ENCODE data around the gene CEP19.
A peak's percentile ranks its signal among the peaks of the same experiment; 100 is the strongest.

Gene CEP19

GRCh38 chr3:196707566-196707965, 4.5 kb downstream of the CEP19 start:
- no peak for DNase-seq

GRCh38 chr3:196706731-196707130, 5.3 kb downstream of the CEP19 start:
- no peak for DNase-seq

GRCh38 chr3:196706327-196706726, 5.7 kb downstream of the CEP19 start:
- no peak for DNase-seq

- no peak for DNase-seq
Measured at GRCh38 chr3:196700801-196701200, 11.2 kb downstream of the CEP19 start.

GRCh38 chr3:196699749-196700148, 12.3 kb downstream of the CEP19 start:
- DNase-seq = no peak

GRCh38 chr3:196697270-196697669, 14.8 kb downstream of the CEP19 start:
- no peak for DNase-seq

- no peak for DNase-seq
Measured at GRCh38 chr3:196695849-196696226, 16.2 kb downstream of the CEP19 start.

GRCh38 chr3:196694941-196695848, 16.9 kb downstream of the CEP19 start:
- DNase-seq = no peak

GRCh38 chr3:196694202-196694638, 17.8 kb downstream of the CEP19 start:
- DNase-seq = no peak

GRCh38 chr3:196691386-196691785, 20.7 kb downstream of the CEP19 start:
- no peak for DNase-seq

- no peak for DNase-seq
Measured at GRCh38 chr3:196689941-196690660, 21.9 kb downstream of the CEP19 start.

- DNase-seq = no peak
Measured at GRCh38 chr3:196688349-196688748, 23.7 kb downstream of the CEP19 start.

GRCh38 chr3:196686436-196686835, 25.6 kb downstream of the CEP19 start:
- no peak for DNase-seq

GRCh38 chr3:196684548-196685407, 27.3 kb downstream of the CEP19 start:
- DNase-seq = peak; percentile 58

- DNase-seq = no peak
Measured at GRCh38 chr3:196677931-196678330, 34.1 kb downstream of the CEP19 start.

- no peak for DNase-seq
Measured at GRCh38 chr3:196677353-196677752, 34.7 kb downstream of the CEP19 start.

GRCh38 chr3:196673632-196674031, 38.4 kb downstream of the CEP19 start:
- DNase-seq = no peak

GRCh38 chr3:196670339-196670738, 41.7 kb downstream of the CEP19 start:
- DNase-seq = no peak

GRCh38 chr3:196667056-196667825, 44.8 kb downstream of the CEP19 start:
- DNase-seq = no peak

GRCh38 chr3:196666001-196666867, 45.8 kb downstream of the CEP19 start:
- no peak for DNase-seq

Data from activated naive CD4-positive, alpha-beta T cell treated with anti-CD3 and anti-CD28 coated beads, Interleukin-2, amount 50 U/mL, for 16 hours (primary cell).